ENCODE measurements around the gene TOM1L1.

- TF ChIP-seq, protein P1, sequence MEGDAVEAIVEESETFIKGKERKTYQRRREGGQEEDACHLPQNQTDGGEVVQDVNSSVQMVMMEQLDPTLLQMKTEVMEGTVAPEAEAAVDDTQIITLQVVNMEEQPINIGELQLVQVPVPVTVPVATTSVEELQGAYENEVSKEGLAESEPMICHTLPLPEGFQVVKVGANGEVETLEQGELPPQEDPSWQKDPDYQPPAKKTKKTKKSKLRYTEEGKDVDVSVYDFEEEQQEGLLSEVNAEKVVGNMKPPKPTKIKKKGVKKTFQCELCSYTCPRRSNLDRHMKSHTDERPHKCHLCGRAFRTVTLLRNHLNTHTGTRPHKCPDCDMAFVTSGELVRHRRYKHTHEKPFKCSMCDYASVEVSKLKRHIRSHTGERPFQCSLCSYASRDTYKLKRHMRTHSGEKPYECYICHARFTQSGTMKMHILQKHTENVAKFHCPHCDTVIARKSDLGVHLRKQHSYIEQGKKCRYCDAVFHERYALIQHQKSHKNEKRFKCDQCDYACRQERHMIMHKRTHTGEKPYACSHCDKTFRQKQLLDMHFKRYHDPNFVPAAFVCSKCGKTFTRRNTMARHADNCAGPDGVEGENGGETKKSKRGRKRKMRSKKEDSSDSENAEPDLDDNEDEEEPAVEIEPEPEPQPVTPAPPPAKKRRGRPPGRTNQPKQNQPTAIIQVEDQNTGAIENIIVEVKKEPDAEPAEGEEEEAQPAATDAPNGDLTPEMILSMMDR (IDR thresholded peaks at IDR 0.05) = no peak
- no peak for TF ChIP-seq POLR2A (IDR thresholded peaks at IDR 0.05)
- no peak for TF ChIP-seq EP300 (IDR thresholded peaks at IDR 0.05)
Measured at GRCh38 chr17:54948380-54948779, 47.7 kb downstream of the TOM1L1 start.

All from sigmoid colon (tissue), 4 donors.